Aorta (tissue), 5 donors: ENCODE results near the gene DENND1C. TPM values are rescaled to one million over a fixed set of nuclear protein-coding genes. Genes with fewer than 3 reads are reported as not detected.

Experiments used
- ATAC-seq: fragments of 200-7000 bp; cut with Tn5 transposase; one replicate; pipeline ENCODE4 v1.9.1; 2022; ENCODE audit warnings: moderate library complexity; ENCODE audit not compliant: low FRiP score
- DNase-seq, 2 donors: peaks; one replicate each; pipeline ENCODE4 v3.0.0-alpha.2; 2020
- H3K27ac ChIP-seq, 2 donors: one replicate each; pipeline ENCODE4 v1.5.1; 2013; ENCODE audit warnings: low read length in 2 of 2, mild to moderate bottlenecking in 2 of 2, moderate library complexity in 2 of 2, control low read depth in 1 of 2, inconsistent platforms in 1 of 2, low read depth in 1 of 2
- H3K27me3 ChIP-seq, 2 donors: one replicate each; pipeline ENCODE4 v1.6.1; 2013; ENCODE audit warnings: control low read depth in 1 of 2, low read length in 1 of 2, mild to moderate bottlenecking in 1 of 2, moderate library complexity in 1 of 2; ENCODE audit not compliant: insufficient read depth in 2 of 2, control insufficient read depth in 1 of 2
- H3K36me3 ChIP-seq, 2 donors: one replicate each; pipeline ENCODE4 v1.6.1; 2013; ENCODE audit warnings: control low read depth in 1 of 2, low read length in 1 of 2, mild to moderate bottlenecking in 1 of 2; ENCODE audit not compliant: insufficient read depth in 2 of 2, control insufficient read depth in 1 of 2
- H3K4me1 ChIP-seq, 2 donors: one replicate each; pipeline ENCODE4 v1.6.1; 2013; ENCODE audit warnings: low read length in 2 of 2, control low read depth in 1 of 2, mild to moderate bottlenecking in 1 of 2, moderate library complexity in 1 of 2; ENCODE audit not compliant: insufficient read depth in 2 of 2, control insufficient read depth in 1 of 2
- H3K4me3 ChIP-seq, 2 donors: one replicate each; pipeline ENCODE4 v1.5.1; 2013; ENCODE audit warnings: low read length in 2 of 2, control low read depth in 1 of 2, mild to moderate bottlenecking in 1 of 2
- H3K9me3 ChIP-seq: one replicate; pipeline ENCODE4 v1.6.1; 2013; ENCODE audit warnings: mild to moderate bottlenecking, low read length; ENCODE audit not compliant: control insufficient read depth
- WGBS, 2 donors: extraction: QIAGEN DNeasy Blood & Tissue Kit; methylation state at CpG; one replicate each; pipeline ENCODE4 v1.1.7; 2013; 5-methylcytosine and 5-hydroxymethylcytosine counted together
- intact Hi-C, 2 donors: fragments of 100-400 bp; cut with DNase I; formaldehyde crosslinking; loops; one replicate each; pipeline versions ENCODE4 v1.14.2 to v1.15.0; 2022
- polyA plus RNA-seq, 2 donors: library from polyadenylated mRNA; stranded (reverse); fragments of 200-250 nt; gene quantifications; one replicate each; pipeline ENCODE4 v1.2.3, GENCODE V29; 2013
- total RNA-seq, 2 donors: library from RNA; stranded (reverse); fragmentation: NEBNext Ultra II Directional; extraction: Animal tissue kit (Norgen Biotek cat#: 25700); gene quantifications; one replicate each; pipeline ENCODE4 v1.2.1, GENCODE V29; 2021
- donor health status: healthy with polysubstance abuse.
- donor health status: Bipolar disorder and iron deficiency.
- donor health status: DM: no; HTN: no; CAD: no.
- donor health status: DM: no; HTN: no; CAD: no.
- donor health status: DM: yes; HTN: yes; CAD: no.

The DENND1C gene
- total and polyA plus RNA-seq, 4 donors: 0.20 to 7.6 (median 2.9) TPM

DNA sequence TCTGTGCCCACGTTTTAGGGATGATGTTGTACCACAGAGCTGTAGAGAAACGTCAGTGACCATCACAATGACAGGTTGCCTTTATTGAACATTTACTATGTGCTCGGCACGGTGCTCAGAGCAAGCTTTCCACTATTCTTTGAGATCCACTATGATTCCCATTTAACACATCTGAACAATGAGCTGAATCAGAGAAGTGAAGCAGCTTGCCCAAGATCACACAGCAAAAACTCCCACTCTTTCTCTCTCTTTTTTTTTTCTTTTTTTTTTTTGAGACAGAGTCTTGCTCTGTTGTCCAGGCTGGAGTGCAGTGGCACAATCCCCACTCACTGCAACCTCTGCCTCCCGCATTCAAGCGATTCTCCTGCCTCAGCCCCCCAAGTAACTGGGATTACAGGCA lies 41.1 kb upstream of the DENND1C start:
- intact Hi-C loops: loop anchor here in 1 of 2 donors (10.0 kb wide), 1 partner anchor 212 kb away; the partner anchor contains the start of genes GPR108 and TRIP10
- DNase-seq: no peak
- Histone ChIP-seq H3K27ac (no peak overlapping the region), H3K36me3 (no peaks in the 10 kb centered on the region), H3K4me3 (no peak overlapping the region), H3K9me3 (no peaks in the 10 kb centered on the region), H3K27me3 (no peaks in the 10 kb centered on the region), H3K4me1 (no peaks in the 10 kb centered on the region)
- ATAC-seq: no peak
- 78 to 80% methylated on average over 6 of the region's 6 CpGs for WGBS, 2 donors

DNA sequence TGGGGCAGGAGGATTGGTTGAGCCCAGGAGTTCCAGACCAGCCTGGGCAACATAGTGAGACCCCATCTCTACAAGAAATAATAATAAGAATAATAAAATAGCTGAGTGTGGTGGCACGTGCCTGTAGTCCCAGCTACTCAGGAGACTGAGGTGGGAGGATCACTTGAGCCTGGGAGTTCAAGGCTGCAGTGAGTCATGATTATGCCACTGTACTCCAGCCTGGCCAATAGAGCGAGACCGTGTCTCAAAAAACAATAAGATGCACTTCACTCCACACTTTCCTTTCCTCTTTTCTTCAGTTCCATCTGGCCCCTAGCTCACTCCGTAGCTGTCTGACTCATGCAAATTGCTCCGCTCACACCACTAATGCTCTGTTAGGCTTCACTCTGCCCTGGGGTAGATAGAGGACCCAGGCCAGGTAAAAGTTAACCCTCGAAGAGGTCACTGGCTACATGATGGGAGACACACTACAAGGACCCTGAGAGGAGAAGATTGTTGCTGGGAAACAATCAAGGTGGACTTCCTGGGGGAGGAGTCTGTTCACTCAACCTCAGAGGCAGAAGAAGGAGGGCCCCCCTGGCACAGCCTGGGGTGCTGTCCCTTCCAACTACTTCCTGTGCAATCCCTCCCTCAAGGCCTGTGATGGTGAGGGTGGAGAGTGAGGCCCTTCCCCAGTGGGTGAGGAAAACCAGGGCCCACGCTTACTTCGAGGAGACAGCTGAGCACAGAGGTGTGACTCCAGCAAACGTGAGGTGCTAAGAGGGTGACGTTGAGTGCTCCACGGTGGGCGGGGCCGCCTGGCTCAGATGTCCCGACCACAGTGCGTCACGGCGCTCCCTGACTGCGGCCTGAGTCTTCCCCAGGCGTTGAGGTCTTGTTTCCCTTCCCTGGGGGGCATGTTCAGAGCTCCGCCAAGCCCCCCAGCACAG lies 40.4 kb upstream of the DENND1C start:
- Histone ChIP-seq H3K27ac (no peak overlapping the region), H3K4me3 (no peak overlapping the region), H3K4me1 (no peaks in the 10 kb centered on the region), H3K9me3 (no peaks in the 10 kb centered on the region), H3K27me3 (no peaks in the 10 kb centered on the region), H3K36me3 (no peaks in the 10 kb centered on the region)
- intact Hi-C loops: loop anchor here in 1 of 2 donors (10.0 kb wide), 1 partner anchor 213 kb away; the partner anchor contains the start of genes GPR108 and TRIP10
- ATAC-seq: no peak
- WGBS, 2 donors: 51 to 55% methylated on average over 20 of the region's 20 CpGs
- DNase-seq: no peak

DNA sequence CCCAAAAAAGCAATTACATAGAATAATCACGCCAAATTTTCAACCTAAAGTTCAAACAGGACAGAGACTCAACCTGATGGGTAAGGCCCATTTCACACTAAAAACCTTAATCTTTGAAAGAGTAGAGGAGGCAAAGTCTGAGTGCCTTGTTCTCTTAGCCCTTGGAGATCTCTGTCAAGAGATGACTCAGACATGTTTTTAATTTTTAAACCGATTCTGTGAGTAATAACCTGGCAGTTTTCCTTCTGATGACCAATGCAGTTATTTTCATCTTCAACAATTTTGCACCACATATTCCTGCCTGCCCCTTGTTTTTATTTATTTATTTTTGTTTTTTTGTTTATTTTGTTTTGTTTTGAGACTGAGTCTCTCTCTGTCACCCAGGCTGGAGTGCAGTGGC lies 37.7 kb upstream of the DENND1C start:
- no peaks in the 10 kb centered on the region for H3K27me3 ChIP-seq
- no peaks in the 10 kb centered on the region for H3K36me3 ChIP-seq
- ATAC-seq: no peak
- WGBS, 2 donors: 42 to 44% methylated on average over 2 of the region's 2 CpGs
- no peak overlapping the region for H3K4me3 ChIP-seq
- intact Hi-C loops: loop anchor here in 1 of 2 donors (5.0 kb wide), 2 partner anchors 113 to 343 kb away; no protein-coding TSS in a partner anchor
- H3K4me1 ChIP-seq: no peaks in the 10 kb centered on the region
- H3K27ac ChIP-seq: no peak overlapping the region
- no peaks in the 10 kb centered on the region for H3K9me3 ChIP-seq
- DNase-seq: no peak

DNA sequence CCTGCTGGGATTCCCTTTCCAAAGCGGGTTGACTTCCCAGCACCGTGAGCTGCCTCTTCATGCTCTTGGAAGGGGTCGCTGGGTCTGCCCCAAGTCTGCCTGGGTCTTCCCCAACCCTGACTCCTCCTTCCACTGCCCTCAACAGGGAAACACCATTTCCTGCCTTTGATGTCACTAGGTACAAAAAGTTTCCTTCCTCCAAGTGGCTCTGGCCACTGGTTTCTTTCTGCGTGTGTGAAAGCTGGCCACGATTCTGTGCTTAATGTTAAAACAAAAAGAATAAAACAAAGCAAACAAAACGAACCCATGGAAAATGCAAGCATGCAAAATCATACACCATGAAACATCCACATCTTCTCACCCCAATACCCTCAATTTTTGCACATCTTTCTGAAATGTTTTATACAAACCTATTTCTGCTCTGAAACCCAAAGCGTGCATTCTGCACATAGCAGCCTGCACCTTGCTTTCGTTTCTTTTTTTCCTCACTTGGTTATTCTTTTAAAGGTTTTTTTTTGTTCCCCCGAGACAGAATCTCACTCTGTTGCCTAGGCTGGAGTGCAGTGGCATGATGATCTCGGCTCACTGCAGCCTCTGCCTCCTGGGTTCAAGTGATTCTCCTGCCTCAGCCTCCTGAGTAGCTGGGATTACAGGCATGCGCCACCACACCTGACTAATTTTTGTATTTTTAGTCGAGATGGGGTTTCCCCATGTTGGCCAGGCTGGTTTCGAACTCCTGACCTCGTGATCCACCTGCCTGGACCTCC lies 36.7 kb upstream of the DENND1C start:
- H3K9me3 ChIP-seq: no peaks in the 10 kb centered on the region
- no peaks in the 10 kb centered on the region for H3K36me3 ChIP-seq
- ATAC-seq (no peak), DNase-seq (no peak)
- no peaks in the 10 kb centered on the region for H3K4me1 ChIP-seq
- no peaks in the 10 kb centered on the region for H3K27me3 ChIP-seq
- WGBS, 2 donors: 43 to 46% methylated on average over 14 of the region's 14 CpGs
- no peak overlapping the region for H3K27ac ChIP-seq
- H3K4me3 ChIP-seq: no peak overlapping the region
- intact Hi-C loops: loop anchor here in 1 of 2 donors (5.0 kb wide), 2 partner anchors 114 to 344 kb away; no protein-coding TSS in a partner anchor

DNA sequence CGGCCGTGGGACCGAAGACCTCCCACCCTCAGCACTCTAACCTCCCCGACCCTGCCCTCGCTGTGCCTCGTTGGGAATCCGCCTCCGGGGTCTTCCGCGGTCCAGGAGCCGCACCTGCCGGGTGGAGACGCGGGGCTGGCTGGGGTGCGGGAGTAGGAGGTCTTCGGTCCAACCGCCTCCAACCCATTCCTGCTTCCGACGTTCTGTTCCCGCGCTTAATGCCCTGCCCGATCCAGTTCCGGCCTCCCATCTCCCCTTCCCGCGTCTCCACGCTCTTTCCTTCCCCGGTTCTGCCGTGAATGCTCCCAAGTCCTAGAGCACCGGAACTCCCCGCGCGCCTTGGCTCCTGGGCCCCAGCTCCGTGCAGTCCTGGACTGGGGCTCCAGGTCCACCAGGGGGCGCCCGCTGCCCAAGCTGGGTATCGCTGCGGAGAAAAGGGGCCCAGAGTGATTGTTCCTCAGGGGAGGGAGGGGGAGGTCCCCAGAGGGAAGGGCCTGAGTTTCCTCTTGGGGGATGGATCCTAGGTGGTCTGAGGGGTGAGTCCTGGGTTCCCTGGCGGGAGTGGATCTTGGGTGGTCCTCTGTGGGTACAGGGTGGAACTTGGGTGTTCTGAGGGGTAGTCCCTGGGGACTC lies 35.2 kb upstream of the DENND1C start:
- no peaks in the 10 kb centered on the region for H3K36me3 ChIP-seq
- DNase-seq (peak; percentile 94 to 97), ATAC-seq (peak; percentile 94)
- H3K4me3 ChIP-seq: peak overlapping the region; percentile 0 to 8
- intact Hi-C loops: loop anchor here in 1 of 2 donors (5.0 kb wide), 2 partner anchors 116 to 346 kb away; no protein-coding TSS in a partner anchor
- 1 to 2% methylated on average over 38 of the region's 38 CpGs for WGBS, 2 donors
- H3K27ac ChIP-seq: no peak overlapping the region
- no peaks in the 10 kb centered on the region for H3K4me1 ChIP-seq
- no peaks in the 10 kb centered on the region for H3K9me3 ChIP-seq
- H3K27me3 ChIP-seq: no peaks in the 10 kb centered on the region

DNA sequence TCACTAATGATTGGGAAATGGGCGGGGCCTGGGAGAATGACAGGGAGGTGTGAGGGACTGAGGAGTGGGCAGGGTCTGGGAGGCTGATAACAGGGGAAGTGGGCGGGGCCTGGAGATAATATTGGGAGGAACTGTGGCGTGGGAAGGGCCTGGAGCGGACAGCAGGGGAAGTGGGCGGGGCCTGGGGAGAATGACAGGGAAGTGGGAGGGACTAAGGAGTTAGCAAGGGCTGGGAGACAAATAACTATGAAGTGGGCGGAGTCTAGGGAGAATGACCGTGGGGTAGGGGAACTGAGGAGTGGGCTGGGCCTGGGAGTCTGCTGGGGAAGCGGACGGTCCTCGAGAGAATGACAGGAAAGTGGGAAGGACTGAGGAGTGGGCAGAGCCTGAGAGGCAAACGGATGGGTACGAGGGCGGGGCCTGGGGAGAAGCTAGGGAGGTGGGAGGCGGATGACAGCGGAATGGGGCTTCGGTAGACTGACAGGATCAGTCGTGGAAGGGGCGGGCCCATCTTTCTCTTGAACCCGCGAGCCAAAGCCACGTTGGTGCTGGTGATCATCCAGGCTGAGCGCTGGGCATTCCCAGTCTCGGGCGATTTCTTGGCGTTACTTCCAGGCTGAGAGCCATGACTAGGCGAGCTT lies 34.6 kb upstream of the DENND1C start:
- peak; percentile 90 for ATAC-seq

DNA sequence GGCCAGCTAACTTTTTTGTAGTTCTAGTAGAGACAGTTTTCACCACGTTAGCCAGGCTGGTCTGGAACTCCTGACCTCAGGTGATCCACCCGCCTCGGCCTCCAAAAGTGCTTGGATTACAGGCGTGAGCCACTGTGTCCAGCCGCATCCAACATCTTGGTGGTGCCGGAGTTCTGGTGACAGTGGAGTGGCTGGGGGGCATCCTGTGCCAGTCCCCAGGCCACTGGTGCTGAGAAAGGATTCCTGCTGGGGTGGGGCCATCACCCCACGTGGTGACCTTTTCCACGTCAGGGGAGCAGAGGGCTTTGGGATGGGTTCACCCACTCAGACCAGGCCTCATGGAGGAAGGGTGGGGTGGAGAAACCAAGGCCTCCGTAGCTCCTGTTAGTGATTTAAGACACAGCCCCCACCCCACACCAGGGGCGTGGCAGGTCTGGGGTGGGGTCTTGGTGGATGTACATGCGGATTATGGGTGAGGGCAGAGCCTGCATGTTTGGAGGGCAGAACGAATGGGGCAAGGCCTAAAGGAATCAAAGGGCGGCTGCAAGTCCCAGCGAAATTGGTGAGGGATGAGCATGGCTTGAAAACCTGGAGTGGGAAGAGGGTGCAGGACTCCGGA lies 33.4 kb upstream of the DENND1C start:
- ATAC-seq (no peak), DNase-seq (no peak)
- Histone ChIP-seq H3K9me3 (no peaks in the 10 kb centered on the region), H3K4me3 (no peak overlapping the region), H3K4me1 (no peaks in the 10 kb centered on the region), H3K27ac (no peak overlapping the region), H3K36me3 (no peaks in the 10 kb centered on the region), H3K27me3 (no peaks in the 10 kb centered on the region)
- intact Hi-C loops: loop anchor here in 1 of 2 donors (5.0 kb wide), 2 partner anchors 117 to 347 kb away; no protein-coding TSS in a partner anchor
- 86 to 87% methylated on average over 15 of the region's 15 CpGs for WGBS, 2 donors

More for the DNA sequence above, 34.6 kb upstream of the DENND1C start:
- 2 to 3% methylated on average over 19 to 26 of the region's 26 CpGs for WGBS, 2 donors
- Histone ChIP-seq H3K27ac (no peak overlapping the region), H3K27me3 (no peaks in the 10 kb centered on the region), H3K9me3 (no peaks in the 10 kb centered on the region), H3K4me3 (peak overlapping the region; percentile 0 to 8), H3K36me3 (no peaks in the 10 kb centered on the region), H3K4me1 (no peaks in the 10 kb centered on the region)
- intact Hi-C loops: loop anchor here in 1 of 2 donors (5.0 kb wide), 2 partner anchors 116 to 346 kb away; no protein-coding TSS in a partner anchor
- peak; percentile 94 for DNase-seq
